ENCODE data around the gene KSR2. TPM values are rescaled to one million over a fixed set of nuclear protein-coding genes. Genes with fewer than 3 reads are reported as not detected.

Gene KSR2
- total RNA-seq, 4 donors from 2014 or later = 1.2 to 11.0 (median 2.2) TPM

DNA sequence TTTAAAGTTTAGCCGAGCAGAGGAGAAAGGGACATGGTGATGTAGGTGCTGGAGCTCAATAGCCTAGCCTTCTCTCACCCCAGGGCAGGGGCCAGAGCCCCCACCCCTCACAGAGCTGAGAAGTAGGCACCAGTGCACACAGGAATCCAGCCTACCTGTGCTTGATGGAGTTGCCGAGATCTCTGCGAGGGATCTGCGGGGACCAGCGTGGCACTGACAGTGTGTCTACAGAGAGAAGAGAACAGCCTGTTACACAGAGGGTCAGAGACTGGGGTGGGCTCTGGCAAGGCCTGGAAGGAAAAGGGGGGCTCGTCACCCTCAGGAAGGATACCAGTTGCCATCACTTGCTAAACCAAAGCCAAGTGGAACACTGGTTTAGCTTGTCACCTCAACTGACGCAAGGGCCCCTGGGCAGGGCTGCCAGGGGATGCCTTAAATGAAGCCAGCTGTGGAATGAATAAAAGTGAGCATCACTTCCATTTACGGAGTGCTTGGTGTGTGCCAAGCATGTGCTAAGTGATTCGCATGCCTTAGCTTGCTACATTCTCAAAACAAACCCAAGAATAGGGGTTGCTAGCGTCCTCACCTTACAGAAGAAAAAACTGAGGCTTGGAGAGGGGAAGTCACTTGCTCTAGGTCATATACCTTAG is 386.5 kb downstream of the KSR2 start:
- H3K4me3 ChIP-seq (replicated peaks in 1 of 3) = no peak overlapping the region
- H3K36me3 ChIP-seq = no peaks in the 10 kb centered on the region
- TF ChIP-seq, protein P1, sequence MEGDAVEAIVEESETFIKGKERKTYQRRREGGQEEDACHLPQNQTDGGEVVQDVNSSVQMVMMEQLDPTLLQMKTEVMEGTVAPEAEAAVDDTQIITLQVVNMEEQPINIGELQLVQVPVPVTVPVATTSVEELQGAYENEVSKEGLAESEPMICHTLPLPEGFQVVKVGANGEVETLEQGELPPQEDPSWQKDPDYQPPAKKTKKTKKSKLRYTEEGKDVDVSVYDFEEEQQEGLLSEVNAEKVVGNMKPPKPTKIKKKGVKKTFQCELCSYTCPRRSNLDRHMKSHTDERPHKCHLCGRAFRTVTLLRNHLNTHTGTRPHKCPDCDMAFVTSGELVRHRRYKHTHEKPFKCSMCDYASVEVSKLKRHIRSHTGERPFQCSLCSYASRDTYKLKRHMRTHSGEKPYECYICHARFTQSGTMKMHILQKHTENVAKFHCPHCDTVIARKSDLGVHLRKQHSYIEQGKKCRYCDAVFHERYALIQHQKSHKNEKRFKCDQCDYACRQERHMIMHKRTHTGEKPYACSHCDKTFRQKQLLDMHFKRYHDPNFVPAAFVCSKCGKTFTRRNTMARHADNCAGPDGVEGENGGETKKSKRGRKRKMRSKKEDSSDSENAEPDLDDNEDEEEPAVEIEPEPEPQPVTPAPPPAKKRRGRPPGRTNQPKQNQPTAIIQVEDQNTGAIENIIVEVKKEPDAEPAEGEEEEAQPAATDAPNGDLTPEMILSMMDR (IDR thresholded peaks at IDR 0.05) = no peak
- no peak for TF ChIP-seq POLR2A (IDR thresholded peaks at IDR 0.05)
- peaks cover 5 to 31% of the 10 kb centered on the region in 2 donors for H3K4me1 ChIP-seq
- H3K27me3 ChIP-seq = no peaks in the 10 kb centered on the region
- peak; percentile 68 to 84 for DNase-seq
- intact Hi-C loops (cut with DNase I) = no loop called here
- H3K9me3 ChIP-seq = no peaks in the 10 kb centered on the region
- WGBS, 2 donors = 40 to 41% methylated on average over 7 to 10 of the region's 10 CpGs
- peak overlapping the region in 2 of 3 donors; percentile 34 to 69 for H3K27ac ChIP-seq

DNA sequence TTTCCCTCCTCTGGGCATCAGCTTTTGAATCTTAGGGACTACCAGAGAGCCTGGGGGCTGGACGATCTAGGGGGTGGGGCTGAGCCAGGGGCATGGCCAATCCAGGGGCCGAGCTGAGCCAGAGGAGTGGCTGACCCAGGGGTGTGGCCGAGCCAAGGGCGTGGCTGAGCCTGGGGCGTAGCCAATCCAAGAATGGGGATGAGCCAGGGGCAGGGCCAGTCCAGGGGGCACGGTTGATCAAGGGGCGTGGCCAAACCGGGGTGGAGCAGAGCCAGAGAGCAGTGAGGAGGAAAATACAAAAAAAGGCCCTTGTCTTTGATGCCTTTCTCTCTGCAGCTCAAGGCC is 388.1 kb downstream of the KSR2 start:
- TF ChIP-seq, protein P1 (IDR thresholded peaks at IDR 0.05) = no peak
- no peak for TF ChIP-seq POLR2A (IDR thresholded peaks at IDR 0.05)
- intact Hi-C loops (cut with DNase I) = no loop called here
- DNase-seq = peak; percentile 65 to 76
- Histone ChIP-seq H3K27me3 (no peaks in the 10 kb centered on the region), H3K4me1 (peaks cover 5 to 31% of the 10 kb centered on the region in 2 donors), H3K36me3 (no peaks in the 10 kb centered on the region), H3K27ac (peak overlapping the region in 2 of 3 donors; percentile 63 to 69), H3K9me3 (no peaks in the 10 kb centered on the region), H3K4me3 (replicated peaks in 1 of 3) (no peak overlapping the region)
- WGBS, 2 donors = 13 to 38% methylated on average over 8 of the region's 8 CpGs

DNA sequence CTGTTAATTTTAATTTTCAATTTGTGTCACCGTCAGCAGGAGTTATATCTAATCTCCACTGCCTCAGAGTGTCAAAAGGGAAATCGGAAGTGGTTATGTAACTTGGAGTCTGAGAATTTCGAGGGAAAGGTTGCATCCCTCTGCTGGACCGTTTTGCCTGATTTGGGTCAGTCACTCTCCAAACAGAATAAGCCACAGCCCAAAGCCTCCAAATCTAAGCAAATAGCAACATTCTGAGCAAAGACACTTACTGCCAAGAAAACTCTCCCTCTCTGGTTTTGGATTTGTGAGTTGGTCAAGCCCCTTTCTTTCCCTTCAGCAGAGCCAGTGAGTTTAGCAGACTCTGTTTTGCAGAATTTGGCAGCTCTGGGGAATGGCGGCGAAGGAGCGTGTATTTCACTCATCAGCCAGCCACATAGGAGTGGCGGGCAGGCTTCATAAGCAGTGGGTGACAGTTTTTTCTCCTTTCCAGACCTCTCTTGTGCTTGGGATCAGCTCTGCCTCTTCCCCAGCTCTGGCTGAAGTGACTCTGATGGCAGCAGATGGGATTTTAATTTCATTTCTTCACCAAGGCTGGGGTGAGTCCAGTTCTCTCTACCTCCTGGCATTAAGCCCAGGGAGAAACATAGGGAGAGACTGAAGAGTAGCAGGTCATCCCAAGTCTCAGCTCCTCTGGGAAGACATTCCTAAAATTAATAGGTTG is 388.6 kb downstream of the KSR2 start:
- intact Hi-C loops (cut with DNase I) = no loop called here

DNA sequence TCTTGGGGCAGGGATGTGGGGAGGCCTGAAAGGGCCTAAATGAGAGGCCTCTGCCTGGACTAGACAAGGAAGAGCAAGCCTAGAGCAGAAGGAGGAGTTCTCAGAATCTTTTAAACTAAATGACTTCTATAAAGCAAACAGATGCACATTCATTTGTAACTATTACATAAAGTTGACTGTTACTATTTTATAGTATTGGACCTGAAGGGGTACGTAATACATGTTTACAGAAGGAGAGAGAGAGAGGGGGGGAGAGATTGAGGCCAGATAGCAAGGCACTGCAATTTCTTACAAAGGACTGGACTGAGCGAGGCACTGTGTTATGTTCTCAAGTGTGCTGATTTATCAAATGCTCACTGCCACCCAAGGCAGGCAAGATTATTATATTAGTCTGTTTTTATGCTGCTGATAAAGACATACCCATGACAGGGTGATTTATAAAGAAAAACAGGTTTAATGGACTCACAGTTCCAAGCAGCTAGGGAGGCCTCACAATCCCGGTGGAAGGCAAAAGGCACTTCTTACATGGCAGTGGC is 391.6 kb downstream of the KSR2 start:
- intact Hi-C loops (cut with DNase I) = no loop called here
- DNase-seq = no peak
- Histone ChIP-seq H3K9me3 (no peaks in the 10 kb centered on the region), H3K27ac (no peak overlapping the region), H3K4me3 (replicated peaks in 1 of 3) (no peak overlapping the region), H3K27me3 (no peaks in the 10 kb centered on the region), H3K36me3 (no peaks in the 10 kb centered on the region), H3K4me1 (peaks cover 3 to 25% of the 10 kb centered on the region in 2 donors)
- 85 to 87% methylated on average over 3 of the region's 3 CpGs for WGBS, 2 donors
- TF ChIP-seq POLR2A (IDR thresholded peaks at IDR 0.05) = no peak
- TF ChIP-seq, protein P1 (IDR thresholded peaks at IDR 0.05) = no peak

More for the DNA sequence above, 388.6 kb downstream of the KSR2 start:
- peak; percentile 44 to 48 for DNase-seq
- Histone ChIP-seq H3K4me3 (replicated peaks in 1 of 3) (no peak overlapping the region), H3K27ac (peak overlapping the region in 2 of 3 donors; percentile 63 to 69), H3K4me1 (peaks cover 5 to 31% of the 10 kb centered on the region in 2 donors), H3K9me3 (no peaks in the 10 kb centered on the region), H3K27me3 (no peaks in the 10 kb centered on the region), H3K36me3 (no peaks in the 10 kb centered on the region)
- WGBS, 2 donors = 47 to 49% methylated on average over 8 of the region's 8 CpGs
- no peak for TF ChIP-seq POLR2A (IDR thresholded peaks at IDR 0.05)
- TF ChIP-seq, protein P1 (IDR thresholded peaks at IDR 0.05) = no peak

DNA sequence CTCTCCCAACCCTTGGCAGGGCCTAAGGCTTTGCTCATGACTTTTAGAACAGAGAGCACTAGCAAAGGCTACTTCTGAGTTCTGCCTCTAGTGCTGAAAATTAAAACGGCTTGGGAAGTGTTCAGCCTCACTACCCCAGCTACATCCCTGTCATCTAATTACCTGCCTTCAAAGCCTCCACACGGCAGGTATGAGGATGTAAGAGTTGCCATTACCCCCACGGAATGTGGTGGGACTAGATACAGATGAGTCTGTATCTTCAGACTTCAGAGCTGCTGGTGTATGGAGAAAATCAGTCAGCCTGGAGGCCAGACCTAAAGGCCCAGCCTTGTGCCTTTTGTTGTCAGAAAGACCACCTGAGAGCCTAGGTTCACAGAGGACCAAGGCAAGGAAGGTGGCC is 392.7 kb downstream of the KSR2 start:
- intact Hi-C loops (cut with DNase I) = no loop called here
- Histone ChIP-seq H3K4me1 (peaks cover 0 to 15% of the 10 kb centered on the region in 2 donors), H3K36me3 (no peaks in the 10 kb centered on the region), H3K27ac (no peak overlapping the region), H3K27me3 (no peaks in the 10 kb centered on the region), H3K9me3 (no peaks in the 10 kb centered on the region), H3K4me3 (replicated peaks in 1 of 3) (no peak overlapping the region)
- WGBS, 2 donors = 76 to 86% methylated on average over 3 of the region's 3 CpGs
- TF ChIP-seq, protein P1 (IDR thresholded peaks at IDR 0.05) = no peak
- no peak for TF ChIP-seq POLR2A (IDR thresholded peaks at IDR 0.05)
- DNase-seq = no peak
